NCI-H82 treated with DMSO at 0.1 percent for 48 hours (cell line): ENCODE results near the gene SPDEF.

Experiments
- DNase-seq: peaks from one replicate; lab custom pipeline; 2025; ENCODE audit not compliant: unreplicated experiment; lab: John Stamatoyannopoulos, UW

The SPDEF gene

DNA sequence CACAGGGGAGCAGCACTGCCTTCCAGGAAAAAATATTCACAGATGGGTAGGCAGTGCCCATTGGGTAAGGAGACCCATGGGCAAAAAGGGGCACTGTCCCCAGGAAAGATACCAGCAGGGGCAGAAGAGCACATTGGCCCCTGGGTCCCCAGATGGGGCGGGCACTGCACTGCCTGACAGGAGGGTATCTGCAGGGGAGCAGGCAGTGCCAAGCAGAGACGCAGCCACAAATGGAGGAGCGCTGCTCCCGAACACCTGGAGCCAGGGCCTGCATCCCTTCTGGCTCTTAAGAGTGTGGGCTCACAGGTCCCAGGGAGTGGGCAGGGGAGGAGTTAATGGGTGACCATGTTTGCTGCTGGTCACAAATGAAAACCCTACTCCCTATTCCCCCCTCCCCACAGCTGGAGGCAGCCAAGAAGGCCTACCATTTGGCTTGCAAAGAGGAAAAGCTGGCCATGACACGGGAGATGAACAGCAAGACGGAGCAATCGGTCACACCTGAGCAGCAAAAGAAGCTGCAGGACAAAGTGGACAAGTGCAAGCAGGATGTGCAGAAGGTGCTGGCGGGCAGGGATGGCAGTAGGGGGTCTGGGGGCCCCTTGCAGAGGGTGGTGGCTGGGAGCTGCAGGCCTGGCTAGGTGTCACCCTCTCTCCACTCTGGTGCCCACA, 27.0 kb downstream of the SPDEF start:
- no peak for DNase-seq

DNA sequence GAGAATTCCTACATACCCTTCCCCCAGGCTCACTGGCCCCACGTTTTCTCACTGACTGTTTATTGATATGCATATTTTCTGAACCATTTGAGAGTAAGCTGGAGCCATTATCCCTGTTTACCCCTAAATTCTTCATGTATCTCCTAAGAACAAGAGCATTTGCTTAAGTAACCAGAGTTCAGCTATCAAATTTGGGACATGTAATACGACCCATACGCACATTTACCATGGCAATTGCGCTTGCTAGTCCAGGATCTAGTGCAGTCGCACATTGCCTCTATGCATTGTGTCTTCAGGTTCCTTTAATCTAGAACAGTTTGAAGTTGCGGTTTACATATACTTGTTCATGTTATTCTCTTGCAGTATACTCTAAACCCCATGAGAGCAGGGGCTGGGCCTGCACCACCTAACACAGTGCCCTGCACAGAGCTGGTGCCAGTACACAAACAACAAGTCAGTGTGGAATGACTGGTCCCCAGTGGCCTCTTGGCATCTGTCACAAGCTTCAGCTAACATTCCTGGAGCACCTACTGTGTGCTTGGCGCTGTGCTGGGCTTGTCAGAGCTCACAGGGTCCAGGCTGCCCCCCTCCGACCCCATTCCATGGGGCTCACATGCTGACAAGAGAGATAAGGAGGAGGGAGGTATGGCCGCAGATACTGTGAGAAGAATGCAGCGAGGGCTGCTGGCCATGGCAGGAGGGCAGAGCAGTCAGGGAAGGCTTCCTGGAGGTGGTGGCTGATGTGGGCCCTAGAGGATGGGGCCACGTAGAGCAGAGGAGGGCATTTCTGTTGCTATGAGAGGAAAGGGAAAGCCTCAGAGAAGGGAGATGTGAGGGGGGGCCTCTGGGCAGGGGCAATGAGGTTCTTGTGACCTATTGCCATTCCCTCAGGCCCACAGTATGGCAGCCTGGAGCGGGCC, 28.1 kb downstream of the SPDEF start:
- DNase-seq, result no peak

DNA sequence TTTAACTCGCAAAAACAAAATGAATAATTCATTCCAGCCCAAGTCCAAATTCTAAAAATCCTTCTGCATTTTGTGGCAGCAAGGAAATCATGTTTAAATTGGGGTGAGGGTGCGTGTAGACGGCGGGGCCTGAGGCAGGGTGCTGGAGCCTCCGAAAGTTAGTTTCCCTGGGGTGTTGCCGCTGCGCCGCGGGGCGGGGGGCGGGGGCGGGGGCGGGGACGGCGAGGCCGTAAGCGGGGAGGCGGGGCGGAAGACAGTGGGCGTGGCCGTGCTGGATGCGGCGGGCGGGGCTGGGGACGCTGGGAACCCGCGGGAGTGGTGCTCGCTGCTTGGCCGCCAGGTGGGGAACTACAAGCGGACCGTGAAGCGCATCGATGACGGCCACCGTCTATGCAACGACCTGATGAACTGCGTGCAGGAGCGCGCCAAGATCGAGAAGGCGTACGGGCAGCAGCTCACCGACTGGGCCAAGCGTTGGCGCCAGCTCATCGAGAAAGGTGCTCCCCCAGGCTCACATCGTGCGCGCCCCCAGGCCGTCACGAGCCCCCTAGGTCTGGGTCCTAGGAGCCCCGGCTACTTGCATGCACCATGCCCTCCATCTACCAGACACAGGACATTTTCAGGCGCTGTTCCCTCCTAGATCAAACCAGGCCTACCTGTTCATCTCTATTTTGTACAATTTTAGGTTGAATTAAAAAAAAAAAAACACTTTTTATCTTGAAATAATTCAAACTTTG, 29.0 kb downstream of the SPDEF start:
- DNase-seq, result peak; percentile 87

DNA sequence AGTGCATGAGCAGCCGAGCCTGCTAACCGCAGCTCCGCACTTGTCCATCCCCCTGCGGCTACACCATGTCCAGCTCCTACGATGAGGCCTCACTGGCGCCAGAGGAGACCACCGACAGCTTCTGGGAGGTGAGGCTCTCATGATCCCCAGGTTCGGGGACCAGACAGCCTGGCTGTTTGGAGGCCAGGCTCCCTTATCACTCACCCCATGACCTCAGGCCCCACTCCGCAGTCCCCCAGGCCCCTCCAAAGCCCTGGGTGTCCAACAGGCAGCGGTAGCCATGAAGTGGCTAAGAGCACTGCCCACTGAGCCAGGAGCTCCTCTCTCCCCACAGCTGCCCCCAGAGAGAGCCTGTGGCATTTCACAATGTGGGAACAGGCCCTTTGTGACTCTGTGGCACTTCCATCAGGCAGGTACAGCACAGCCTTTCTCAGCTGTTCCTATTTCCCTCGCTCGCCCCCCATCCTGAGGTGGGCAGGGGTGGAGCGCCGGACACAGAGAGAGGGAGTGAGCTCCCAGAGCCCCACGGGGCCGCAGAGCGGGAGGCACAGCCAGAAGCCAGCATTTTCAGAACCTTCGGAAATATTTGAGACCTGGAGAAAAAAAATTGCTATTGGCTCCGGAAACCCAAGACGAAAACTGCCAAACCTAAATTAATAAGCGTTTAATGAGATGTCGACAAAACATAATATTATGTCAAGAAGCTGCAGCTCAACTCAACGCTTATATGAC, 29.7 kb downstream of the SPDEF start:
- DNase-seq, result no peak

DNA sequence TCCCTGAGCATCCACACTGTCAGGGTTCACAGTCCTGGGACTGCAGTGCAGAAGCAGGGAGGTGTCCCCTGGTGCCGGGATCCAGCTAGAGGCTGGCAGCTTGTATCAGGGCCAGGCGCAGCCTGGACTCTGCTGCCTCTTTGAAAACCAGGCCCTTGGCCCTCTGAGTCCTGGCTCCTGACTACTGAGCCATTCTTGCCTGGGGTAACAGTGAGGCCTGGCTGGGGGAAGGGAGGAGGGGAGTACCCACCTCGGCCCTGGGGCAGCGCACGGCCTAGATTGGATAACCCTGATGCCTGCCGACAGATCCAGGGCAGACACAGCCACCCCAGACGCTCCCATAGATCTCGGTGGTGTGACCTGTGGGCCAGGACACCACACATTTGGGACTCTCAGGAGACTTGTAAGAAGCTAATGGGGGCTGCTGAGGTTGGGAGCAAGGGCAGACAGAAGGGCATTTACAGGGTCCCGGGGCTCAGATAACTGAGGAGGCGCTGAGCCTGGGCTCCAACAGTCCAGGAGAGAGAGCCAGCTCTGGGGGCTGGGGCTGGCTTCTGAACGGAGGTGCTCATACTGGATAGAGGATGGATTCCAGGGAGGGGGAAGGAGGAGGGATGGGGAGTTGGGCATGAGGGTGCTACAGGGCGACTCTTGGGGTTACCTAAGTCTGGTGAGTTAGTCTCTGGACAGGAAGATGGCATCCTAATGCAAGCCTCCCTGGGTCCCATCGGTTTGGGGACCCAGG, 30.5 kb downstream of the SPDEF start:
- no peak for DNase-seq

DNA sequence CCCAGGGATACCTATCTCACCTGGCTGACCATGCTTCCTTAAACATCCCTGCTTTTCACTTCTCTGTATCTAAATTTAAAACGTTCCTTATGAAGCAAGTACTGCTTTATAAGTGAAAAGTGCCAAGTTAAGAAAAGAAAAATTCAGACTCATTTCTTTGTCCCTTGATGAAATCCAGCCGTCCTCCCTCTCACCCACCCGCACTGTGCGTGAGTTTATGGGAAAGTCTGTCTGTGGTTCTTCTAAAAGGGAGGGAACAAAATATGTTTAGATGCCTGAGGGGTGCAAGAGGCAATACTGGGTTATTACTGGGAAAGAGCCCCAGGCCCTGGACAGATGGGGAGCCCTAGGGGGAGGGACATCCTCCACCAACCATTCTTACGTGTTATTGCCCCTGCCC, 31.2 kb downstream of the SPDEF start:
- no peak for DNase-seq

DNA sequence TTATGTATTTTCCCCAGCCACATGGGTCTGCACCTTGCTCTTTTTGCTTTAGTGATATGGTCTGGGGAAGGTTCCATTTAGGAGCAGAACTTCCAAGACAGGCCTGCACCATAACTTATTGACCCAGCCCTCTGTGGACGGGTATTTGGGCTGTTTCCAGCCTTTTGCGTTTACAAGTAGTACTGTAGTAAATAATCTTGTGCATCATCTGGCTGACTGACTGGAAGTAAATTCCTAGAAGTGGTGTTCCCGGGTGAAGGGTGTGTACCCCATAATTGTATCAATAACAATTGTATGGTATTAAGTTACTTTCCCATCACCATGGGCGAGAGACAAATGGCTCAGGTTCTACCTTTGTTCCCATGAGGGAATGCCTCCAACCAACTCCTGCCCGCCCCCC, 31.6 kb downstream of the SPDEF start:
- DNase-seq, result no peak

DNA sequence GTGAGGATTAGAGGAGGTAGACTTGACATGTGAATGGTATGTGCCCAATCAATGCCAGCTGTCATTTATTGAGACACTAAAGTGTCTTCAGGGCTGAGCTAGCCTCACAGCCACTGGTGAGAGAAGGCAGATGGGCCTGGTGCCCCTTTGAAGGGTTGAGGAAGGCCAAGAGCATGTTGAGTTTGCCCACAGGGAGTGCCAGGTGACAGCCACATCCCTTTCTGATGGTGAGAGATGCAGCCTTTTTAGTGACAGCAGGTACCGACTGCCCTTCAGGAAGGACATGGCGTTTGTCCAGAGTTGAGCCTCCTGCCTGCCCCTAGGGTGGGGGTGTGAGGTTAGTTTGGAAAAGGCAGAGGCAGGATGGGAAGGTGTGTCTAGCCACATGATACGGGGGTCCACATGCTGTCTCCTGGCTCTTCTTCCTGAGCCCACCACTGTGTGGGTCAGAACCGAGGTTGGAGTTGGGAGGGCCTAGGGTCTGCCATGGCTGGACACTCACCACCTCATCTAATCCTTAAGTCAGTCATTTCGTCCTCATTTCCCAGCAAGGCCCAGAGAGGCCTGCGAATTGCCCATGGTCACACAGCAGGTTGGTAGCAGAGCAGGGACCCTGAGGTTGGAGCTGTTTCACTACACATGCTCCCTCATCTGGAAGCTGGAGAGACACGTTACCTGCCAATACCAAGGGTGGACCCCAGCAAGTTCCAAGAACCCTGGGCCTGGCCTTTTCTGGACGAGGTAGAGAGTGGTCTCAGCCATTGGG, 32.5 kb downstream of the SPDEF start:
- DNase-seq, result no peak

DNA sequence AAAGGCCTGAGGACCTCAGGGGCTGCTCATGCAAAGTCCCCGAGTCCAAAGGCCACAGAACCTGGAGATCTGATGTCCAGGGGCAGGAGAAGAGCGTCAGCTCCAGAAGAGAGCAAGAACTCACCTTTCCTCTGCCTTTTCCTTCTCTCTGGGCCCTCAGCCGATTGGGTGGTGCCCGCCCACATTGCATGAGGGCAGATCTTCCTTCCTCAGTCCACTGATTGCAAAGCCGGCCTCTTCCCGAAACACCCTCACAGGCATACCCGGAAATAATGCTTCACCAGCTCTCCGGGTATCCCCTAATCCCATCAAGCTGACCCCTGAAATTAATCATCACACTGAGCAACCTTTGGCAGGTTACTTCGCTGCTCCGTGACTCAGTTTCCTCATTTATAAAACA, 33.4 kb downstream of the SPDEF start:
- DNase-seq, result no peak

DNA sequence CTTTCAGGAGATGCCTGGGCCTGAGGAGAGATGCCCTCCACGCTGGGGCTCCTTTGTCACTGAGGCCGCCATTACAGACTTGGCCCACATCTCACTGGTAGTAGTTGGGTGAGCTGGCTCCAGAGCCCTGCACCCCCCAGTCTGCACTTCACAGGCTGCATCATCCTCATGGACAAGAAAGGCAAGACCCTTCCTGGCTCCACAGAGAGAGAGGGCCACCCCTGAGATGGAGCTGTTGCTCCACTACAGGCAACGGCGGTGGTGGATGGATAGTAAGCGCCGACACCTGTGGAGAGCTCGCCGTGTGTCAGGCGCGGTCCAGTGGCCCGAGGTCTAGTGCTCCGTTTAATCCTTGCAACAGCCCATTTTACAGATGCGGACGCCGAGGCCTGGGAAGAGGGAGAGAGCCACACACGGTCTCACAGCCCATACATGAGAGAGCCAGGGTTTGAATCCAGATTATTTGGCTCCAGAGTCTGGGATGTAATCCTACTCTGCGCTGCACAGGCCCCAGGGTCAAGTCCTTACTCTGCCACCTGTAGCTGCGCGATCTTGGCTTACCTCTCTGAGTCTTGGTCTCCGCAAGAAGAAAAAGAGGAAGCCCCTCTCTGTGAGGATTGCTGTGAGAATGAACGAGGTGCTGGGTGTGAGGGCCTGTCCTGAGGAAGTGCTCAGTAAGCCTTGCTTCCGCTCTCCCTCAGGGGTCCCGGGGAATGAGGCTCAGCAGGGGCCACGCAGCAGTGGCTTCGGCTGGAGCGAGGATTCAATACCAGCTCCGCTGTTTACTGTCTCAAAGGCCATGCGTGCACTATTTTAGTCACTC, 34.5 kb downstream of the SPDEF start:
- DNase-seq, result no peak

DNA sequence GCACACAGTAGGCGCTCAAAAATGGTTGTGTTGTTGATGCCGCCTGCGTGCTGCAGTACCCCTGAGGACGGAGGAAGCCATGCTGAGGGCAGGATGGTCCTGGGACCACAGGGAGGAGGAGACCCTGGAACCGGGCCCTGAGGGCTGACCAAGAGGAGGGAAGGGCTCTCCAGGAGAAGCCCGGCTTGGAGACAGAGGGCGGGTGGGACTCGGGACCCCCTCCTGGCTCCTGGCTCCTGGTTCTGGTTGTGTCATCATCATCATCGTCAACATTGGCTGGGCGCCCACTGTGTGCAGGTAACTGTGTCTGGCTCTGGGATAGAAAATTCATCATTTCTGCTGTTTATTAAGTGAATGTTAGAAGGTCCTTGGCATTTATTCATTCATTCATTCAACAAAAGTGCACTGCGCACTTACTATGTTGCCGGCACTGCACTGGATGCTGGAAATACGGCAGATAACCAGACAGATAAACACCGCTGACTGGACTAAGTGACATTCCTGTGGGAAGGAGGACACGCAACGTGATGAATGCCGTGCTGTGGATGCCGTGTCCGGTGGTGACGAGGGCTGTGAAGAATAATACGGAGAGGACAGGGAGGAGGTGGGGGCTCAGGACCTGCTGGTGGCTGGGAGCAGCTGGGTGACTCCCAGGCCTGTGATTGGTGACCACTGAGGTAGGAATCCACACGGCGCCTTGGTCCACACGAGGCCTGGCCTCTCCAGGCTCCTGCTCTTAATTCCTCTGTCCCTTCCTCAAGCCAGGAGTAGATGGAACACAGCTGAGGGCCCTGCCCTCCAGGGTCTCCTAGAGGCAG, 35.3 kb downstream of the SPDEF start:
- no peak for DNase-seq

DNA sequence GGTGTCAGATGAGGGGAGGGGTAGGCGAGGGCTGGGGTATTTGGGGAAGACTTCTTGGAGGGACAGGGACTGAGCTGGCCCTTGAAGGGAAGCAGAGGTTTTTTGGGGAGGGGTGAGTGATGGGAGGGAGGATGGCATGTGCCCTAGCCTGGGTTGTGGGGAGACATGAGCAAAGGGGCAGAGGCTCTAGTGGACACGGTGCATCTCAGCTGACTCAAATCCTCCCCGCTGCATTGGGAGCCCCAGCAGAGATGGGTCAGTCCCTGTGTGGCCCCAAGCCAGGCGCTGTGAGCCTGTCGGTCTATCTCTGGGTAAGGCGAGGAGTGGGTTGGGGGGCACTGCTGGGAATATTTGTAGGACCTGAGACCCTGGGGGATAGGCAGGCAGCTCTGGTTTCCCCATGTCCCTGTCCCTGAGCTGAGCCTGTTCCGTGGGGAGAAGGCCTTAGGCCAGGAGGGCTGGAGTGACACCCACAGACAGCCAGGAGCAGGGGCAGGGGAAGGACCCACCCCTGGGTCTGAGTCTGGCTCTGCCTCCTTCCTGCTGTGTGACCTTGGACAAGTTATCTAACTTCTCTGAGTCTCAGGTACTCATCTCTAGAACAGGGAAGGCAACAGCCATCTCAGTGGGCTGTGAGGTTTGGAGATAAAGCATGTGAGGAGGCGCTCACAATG, 36.0 kb downstream of the SPDEF start:
- no peak for DNase-seq

DNA sequence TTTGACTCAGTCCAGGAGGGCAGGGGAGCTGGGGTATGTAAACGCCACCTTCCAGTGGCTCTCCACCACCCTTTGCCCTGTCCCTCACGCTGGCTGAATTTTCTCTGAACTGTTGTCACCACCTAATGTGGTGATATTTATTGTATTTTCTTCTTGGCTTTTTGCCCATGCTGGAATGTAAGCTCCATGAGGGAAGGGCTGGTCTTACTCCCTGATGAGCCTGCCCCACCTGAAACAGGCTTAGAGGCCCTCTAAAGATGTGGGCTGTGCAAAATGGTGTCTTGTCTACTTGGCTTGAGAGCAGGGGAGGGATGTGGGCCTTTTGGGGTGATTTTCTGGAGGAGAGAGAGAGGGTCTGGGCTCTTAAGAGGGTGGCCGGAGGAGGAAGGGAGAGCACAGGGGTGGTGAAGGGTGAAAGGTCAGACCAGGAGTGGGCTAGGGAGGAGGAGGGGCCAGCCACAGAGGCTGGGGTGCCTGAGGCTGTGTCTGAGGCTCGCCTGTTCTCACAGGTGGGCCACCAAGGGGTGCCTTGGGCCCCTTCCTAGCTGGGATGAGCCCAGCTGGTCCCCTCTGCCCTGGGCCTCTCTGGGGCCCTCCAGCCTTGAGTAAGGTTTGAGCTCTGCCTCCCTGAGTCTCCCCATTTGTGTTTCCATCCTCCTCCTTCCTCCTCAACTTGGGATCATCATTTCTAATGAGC, 37.3 kb downstream of the SPDEF start:
- no peak for DNase-seq

DNA sequence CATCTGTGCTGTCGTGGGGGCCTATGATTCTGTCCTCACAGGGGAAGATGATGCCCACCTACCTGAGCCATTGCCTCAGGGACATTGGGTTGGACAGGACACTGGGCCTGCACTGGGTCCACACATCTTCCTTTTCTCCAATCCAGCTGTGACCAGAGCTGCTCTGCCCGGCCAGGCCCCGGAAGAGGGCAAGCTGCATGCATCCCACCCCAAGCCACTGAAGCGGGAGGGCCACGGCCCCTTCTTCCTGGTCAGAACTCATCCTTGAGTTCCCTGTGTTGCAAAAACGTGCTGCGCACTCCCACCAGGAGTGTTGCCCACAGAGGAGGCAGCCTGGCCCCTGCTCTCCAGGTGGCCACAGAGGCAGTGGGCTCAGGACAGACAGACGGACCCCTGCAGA, 38.2 kb downstream of the SPDEF start:
- no peak for DNase-seq

DNA sequence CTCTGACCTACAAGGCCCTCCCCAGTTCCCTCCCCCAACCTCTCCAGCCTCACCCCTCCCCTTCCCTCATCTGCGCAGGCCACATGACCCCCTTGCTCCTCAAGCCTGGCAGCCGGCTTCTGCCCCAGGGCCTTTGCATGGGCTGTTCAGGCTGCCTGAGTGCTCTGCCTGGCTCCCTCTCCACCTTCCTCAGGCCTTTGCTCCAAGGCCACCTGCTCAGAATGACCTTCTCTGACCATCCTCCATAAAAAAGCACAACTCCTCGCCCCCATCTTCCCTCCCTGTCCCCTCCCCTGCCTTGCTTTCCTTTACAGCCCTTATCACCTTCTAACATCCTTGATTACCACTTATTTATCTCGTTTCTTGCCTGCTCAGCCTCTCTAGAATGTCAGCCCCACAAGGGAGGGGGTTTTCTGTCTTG, 38.7 kb downstream of the SPDEF start:
- DNase-seq, result no peak

DNA sequence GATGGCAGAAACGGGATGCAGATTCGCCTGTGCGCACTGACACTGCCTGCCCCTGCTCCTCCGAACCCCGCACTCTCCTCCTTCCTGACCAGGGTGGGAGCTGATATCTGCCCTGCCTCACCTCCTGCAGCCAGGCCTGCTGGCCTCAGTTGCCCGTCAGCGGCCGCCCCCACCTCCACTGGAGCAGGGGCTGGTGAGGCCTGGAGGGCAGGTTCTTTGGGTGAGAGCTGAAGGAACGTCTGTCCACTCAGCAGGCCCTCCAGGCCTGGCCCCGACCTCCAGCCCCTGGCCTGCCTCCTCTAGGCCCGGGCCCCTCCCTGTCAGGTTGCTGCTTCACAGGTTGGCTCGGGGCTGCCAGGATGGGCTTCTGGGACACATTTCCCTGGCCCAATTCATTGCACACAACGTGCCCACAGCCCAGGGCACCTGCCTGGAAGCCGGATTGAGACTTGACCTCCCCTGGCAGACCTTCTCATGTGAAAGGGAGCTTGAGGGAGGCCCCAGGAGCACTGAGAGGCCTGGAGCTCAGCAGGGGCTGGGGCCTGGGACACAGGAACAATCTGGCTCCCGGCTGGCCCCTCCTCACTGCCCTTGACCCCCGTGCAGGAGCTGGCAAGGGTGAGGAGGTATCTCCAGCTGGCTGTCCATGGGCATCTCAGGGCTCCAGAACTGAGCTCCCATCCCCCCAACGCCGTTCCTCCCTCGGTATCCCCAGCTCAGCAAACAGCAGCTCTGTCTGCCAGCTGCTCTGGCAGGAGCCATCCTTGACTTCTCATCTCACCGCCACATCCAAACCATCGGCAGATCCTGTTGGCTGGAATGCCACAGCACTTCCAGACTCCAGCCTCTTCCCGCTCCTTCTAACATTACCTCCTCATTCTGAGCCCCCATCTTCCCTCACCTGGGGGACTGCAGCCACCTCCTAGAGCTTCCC, 39.5 kb downstream of the SPDEF start:
- DNase-seq, result no peak
